GM12878 (cell line): ENCODE results near the gene KANSL3. TPM values are rescaled to one million over a fixed set of nuclear protein-coding genes. Genes with fewer than 3 reads are reported as not detected.

Experiments used
- CEBPZ ChIP-seq: fragments of 150-350 bp; IDR thresholded peaks from 2 replicates; pipeline ENCODE4 v1.6.1; 2016; ENCODE audit warnings: low read depth, low read length
- REST ChIP-seq: IDR thresholded peaks from 2 replicates; pipeline ENCODE4 v1.6.1; 2012; ENCODE audit warnings: mild to moderate bottlenecking, low read depth, low read length
- TBL1XR1 ChIP-seq: IDR thresholded peaks from 2 replicates; pipeline ENCODE4 v1.6.1; 2012; ENCODE audit warnings: low read depth, low read length, improper control_type of control experiment
- polyA plus RNA-seq, 11 experiments: library from polyadenylated mRNA; depleted of rRNA in 4 of 11; unstranded in 6 of 11; stranded (reverse) in 5 of 11; fragments of >200 nt; fragmentation: Nextera tagmentation in 4 of 11; fragmentation: Illumina TruSeq in 1 of 11; extraction: Ambion mirVana in 4 of 11; extraction: Trizol in 1 of 11; gene quantifications; 1 replicate in 1 of 11; 2 replicates in 10 of 11; pipeline versions ENCODE4 v1.2.1 to v1.2.3, GENCODE V29; 2011 to 2016; ENCODE audit warnings: inconsistent platforms in 2 of 11, missing spikeins in 2 of 11, low read depth in 1 of 11
- total RNA-seq, 4 experiments: library from RNA; depleted of rRNA in 3 of 4; stranded (reverse); fragments of >200 nt in 3 of 4; fragmentation: Illumina TruSeq in 1 of 4; extraction: Trizol in 1 of 4; gene quantifications; 2 replicates each; pipeline versions ENCODE4 v1.2.1 to v1.2.3, GENCODE V29; 2013 to 2021

The KANSL3 gene
- total and polyA plus RNA-seq, 10 of the 15 experiments (the other 5 are each of a cell fraction or from before 2014, with no cell fraction given) = 5.6 to 25.9 (median 16.7) TPM

GRCh38 chr2:96548558-96549465 lies 89.3 kb downstream of the KANSL3 start (continued):
- no peak for TF ChIP-seq CEBPZ
- TF ChIP-seq TBL1XR1 = no peak
- no peak for TF ChIP-seq REST
